Measurements from ENCODE around the gene TTLL12. TPM values are rescaled to one million over a fixed set of nuclear protein-coding genes. Genes with fewer than 3 reads are reported as not detected.

Gene TTLL12
- total and polyA plus RNA-seq, 2 experiments from 2014 or later: 29.5 to 42.8 TPM

- H3K4me1 ChIP-seq (ENCODE audit: insufficient read depth): peaks cover 18% of the 10 kb centered on the region; the same call in 1 of the 2 replicates
- peaks cover 61% of the 10 kb centered on the region for H3K79me2 ChIP-seq (ENCODE audit: insufficient read depth)
- no peak overlapping the region for H3K4me3 ChIP-seq
- H3K36me3 ChIP-seq (ENCODE audit: low read depth): peaks cover 17% of the 10 kb centered on the region; the same call in 1 of the 2 replicates
- H3K9me2 ChIP-seq (ENCODE audit: insufficient read depth): no peaks in the 10 kb centered on the region
- no peak overlapping the region for H3K9ac ChIP-seq
- H3K27me3 ChIP-seq (replicated peaks; ENCODE audit: insufficient read depth): no peaks in the 10 kb centered on the region
- in situ Hi-C loops (cut with MboI): no loop called here
- no peak for DNase-seq
- no peak overlapping the region for H2AFZ ChIP-seq
- H3F3A ChIP-seq (ENCODE audit: insufficient read depth): peaks cover 6% of the 10 kb centered on the region; the same call in 1 of the 2 replicates
- H3K9me3 ChIP-seq (ENCODE audit: low read depth): no peaks in the 10 kb centered on the region
- H3K27ac ChIP-seq: no peak overlapping the region
- peaks cover 5% of the 10 kb centered on the region; the same call in 1 of the 2 replicates for H4K20me1 ChIP-seq (ENCODE audit: insufficient read depth)
- TF ChIP-seq EZH2 (IDR thresholded peaks at IDR 0.05; ENCODE audit: insufficient read depth, poor library complexity, severe bottlenecking) (no peak), EZH2phosphoT487 (IDR thresholded peaks at IDR 0.05; ENCODE audit: insufficient read depth, low read depth) (no peak)
- WGBS, 2 experiments (ENCODE audit: low coverage in 1 of 2, low lambda C conversion rate in 2 of 2, missing lambda C conversion rate in 2 of 2): 90 to 93% methylated on average over 22 to 24 of the region's 24 CpGs
- no peak overlapping the region for H3K4me2 ChIP-seq (ENCODE audit: unreplicated experiment)
Measured at GRCh38 chr22:43158778-43159483, 28.0 kb downstream of the TTLL12 start.

DNA sequence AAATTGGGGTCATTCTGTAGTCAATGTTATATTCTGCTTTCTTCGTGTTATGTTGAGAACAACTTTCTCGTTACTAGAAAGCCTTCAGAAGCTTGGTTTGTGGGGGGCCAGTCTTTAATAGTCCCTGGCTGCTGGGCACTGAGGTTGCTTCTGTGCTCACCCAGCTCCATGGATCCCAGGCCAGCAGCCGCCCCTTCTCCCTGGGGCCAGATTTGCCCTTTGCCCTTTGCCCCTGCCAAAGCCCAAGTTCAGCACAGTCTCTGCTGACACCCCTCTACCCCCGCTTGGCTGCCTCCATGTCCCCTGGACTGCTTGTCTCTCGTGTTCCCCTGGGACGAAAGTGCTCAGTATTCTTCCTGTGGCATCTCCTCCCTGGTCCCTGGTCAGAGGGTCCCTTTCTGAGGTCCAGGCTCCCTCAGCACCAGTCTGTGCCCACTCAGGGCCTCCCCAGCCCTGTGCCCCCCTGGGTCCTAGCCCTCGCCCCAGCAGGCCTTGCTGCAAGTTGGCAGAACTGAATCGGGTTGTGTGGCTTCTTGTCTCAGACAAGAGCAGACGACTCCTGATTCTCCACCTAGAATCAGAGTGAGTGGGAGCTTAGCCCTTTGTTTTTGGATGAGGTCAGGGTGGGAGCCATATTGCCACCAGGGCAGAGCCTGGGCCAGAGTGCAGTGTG is 28.9 kb downstream of the TTLL12 start:
- no peak overlapping the region for H3K27ac ChIP-seq
- peaks cover 71% of the 10 kb centered on the region for H3K79me2 ChIP-seq (ENCODE audit: insufficient read depth)
- peaks cover 17% of the 10 kb centered on the region; the same call in 1 of the 2 replicates for H3K36me3 ChIP-seq (ENCODE audit: low read depth)
- no peak overlapping the region for H2AFZ ChIP-seq
- no peak overlapping the region for H3K4me2 ChIP-seq (ENCODE audit: unreplicated experiment)
- no peak for DNase-seq
- WGBS, 2 experiments (ENCODE audit: low coverage in 1 of 2, low lambda C conversion rate in 2 of 2, missing lambda C conversion rate in 2 of 2): 77 to 79% methylated on average over 9 of the region's 9 CpGs
- no peak for TF ChIP-seq EZH2phosphoT487 (IDR thresholded peaks at IDR 0.05; ENCODE audit: insufficient read depth, low read depth)
- TF ChIP-seq EZH2 (IDR thresholded peaks at IDR 0.05; ENCODE audit: insufficient read depth, poor library complexity, severe bottlenecking): no peak
- H4K20me1 ChIP-seq (ENCODE audit: insufficient read depth): peaks cover 5% of the 10 kb centered on the region; the same call in 1 of the 2 replicates
- H3K27me3 ChIP-seq (replicated peaks; ENCODE audit: insufficient read depth): no peaks in the 10 kb centered on the region
- in situ Hi-C loops (cut with MboI): no loop called here
- no peaks in the 10 kb centered on the region for H3K9me3 ChIP-seq (ENCODE audit: low read depth)
- H3K9ac ChIP-seq: 0 out of 2 replicates have a peak overlapping the region, but pooled peaks have one; percentile 18
- no peaks in the 10 kb centered on the region for H3F3A ChIP-seq (ENCODE audit: insufficient read depth)
- H3K4me3 ChIP-seq: no peak overlapping the region
- H3K9me2 ChIP-seq (ENCODE audit: insufficient read depth): no peaks in the 10 kb centered on the region
- H3K4me1 ChIP-seq (ENCODE audit: insufficient read depth): peaks cover 15% of the 10 kb centered on the region; the same call in 1 of the 2 replicates

DNA sequence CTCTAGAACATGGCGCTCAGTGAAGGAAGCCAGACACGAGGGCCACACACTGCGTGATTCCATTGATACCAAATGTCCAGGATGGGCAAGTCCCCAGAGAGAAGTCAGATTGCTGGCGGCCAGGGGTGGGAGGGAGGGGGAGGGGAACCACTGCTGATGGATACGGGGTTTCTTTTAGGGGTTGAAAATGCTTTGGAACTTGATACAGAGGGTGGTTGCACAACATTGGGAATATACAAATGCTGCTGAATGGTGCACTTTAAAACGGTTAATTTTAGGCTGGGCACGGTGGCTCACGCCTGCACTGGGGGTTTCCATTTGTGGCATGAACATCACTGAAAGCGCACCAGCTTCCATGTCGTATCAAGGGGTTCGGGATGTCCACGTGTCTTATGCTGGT is 30.5 kb downstream of the TTLL12 start:
- Histone ChIP-seq H3K9me3 (ENCODE audit: low read depth) (no peaks in the 10 kb centered on the region), H3K79me2 (ENCODE audit: insufficient read depth) (peaks cover 87% of the 10 kb centered on the region), H3K9ac (no peak overlapping the region), H3K4me2 (ENCODE audit: unreplicated experiment) (no peak overlapping the region), H3F3A (ENCODE audit: insufficient read depth) (no peaks in the 10 kb centered on the region), H3K36me3 (ENCODE audit: low read depth) (peaks cover 4% of the 10 kb centered on the region; the same call in 1 of the 2 replicates), H3K4me1 (ENCODE audit: insufficient read depth) (peaks cover 15% of the 10 kb centered on the region; the same call in 1 of the 2 replicates), H3K4me3 (no peak overlapping the region), H2AFZ (no peak overlapping the region), H3K27ac (no peak overlapping the region), H4K20me1 (ENCODE audit: insufficient read depth) (peaks cover 5% of the 10 kb centered on the region; the same call in 1 of the 2 replicates), H3K9me2 (ENCODE audit: insufficient read depth) (no peaks in the 10 kb centered on the region), H3K27me3 (replicated peaks; ENCODE audit: insufficient read depth) (no peaks in the 10 kb centered on the region)
- DNase-seq: no peak
- 81 to 83% methylated on average over 11 to 12 of the region's 12 CpGs for WGBS, 2 experiments (ENCODE audit: low coverage in 1 of 2, low lambda C conversion rate in 2 of 2, missing lambda C conversion rate in 2 of 2)
- in situ Hi-C loops (cut with MboI): no loop called here
- TF ChIP-seq EZH2 (IDR thresholded peaks at IDR 0.05; ENCODE audit: insufficient read depth, poor library complexity, severe bottlenecking) (no peak), EZH2phosphoT487 (IDR thresholded peaks at IDR 0.05; ENCODE audit: insufficient read depth, low read depth) (no peak)

- H3K4me2 ChIP-seq (ENCODE audit: unreplicated experiment): no peak overlapping the region
- H2AFZ ChIP-seq: no peak overlapping the region
- 63 to 77% methylated on average over 4 to 5 of the region's 5 CpGs for WGBS, 2 experiments (ENCODE audit: low coverage in 1 of 2, low lambda C conversion rate in 2 of 2, missing lambda C conversion rate in 2 of 2)
- DNase-seq: peak; percentile 56
- peaks cover 85% of the 10 kb centered on the region for H3K79me2 ChIP-seq (ENCODE audit: insufficient read depth)
- peaks cover 15% of the 10 kb centered on the region; the same call in 1 of the 2 replicates for H3K4me1 ChIP-seq (ENCODE audit: insufficient read depth)
- H3K9me2 ChIP-seq (ENCODE audit: insufficient read depth): no peaks in the 10 kb centered on the region
- H3F3A ChIP-seq (ENCODE audit: insufficient read depth): no peaks in the 10 kb centered on the region
- no peak for TF ChIP-seq EZH2phosphoT487 (IDR thresholded peaks at IDR 0.05; ENCODE audit: insufficient read depth, low read depth)
- TF ChIP-seq EZH2 (IDR thresholded peaks at IDR 0.05; ENCODE audit: insufficient read depth, poor library complexity, severe bottlenecking): no peak
- in situ Hi-C loops (cut with MboI): no loop called here
- H4K20me1 ChIP-seq (ENCODE audit: insufficient read depth): peaks cover 5% of the 10 kb centered on the region; the same call in 1 of the 2 replicates
- H3K9ac ChIP-seq: no peak overlapping the region
- H3K4me3 ChIP-seq: no peak overlapping the region
- H3K27ac ChIP-seq: no peak overlapping the region
- H3K27me3 ChIP-seq (replicated peaks; ENCODE audit: insufficient read depth): no peaks in the 10 kb centered on the region
- H3K9me3 ChIP-seq (ENCODE audit: low read depth): no peaks in the 10 kb centered on the region
- peaks cover 3% of the 10 kb centered on the region; the same call in 1 of the 2 replicates for H3K36me3 ChIP-seq (ENCODE audit: low read depth)
Measured at GRCh38 chr22:43155789-43156188, 31.1 kb downstream of the TTLL12 start.
